ENCODE measurements around the gene TLE5.

- TF ChIP-seq USF2 (IDR thresholded peaks at IDR 0.05) (no peak), RFX5 (IDR thresholded peaks at IDR 0.05) (no peak), RAD21 (conservative IDR thresholded peaks at IDR 0.05 in 1 of 2, IDR thresholded peaks at IDR 0.05 in 1 of 2) (no peak), ZC3H11A (IDR thresholded peaks at IDR 0.05) (no peak), ZFP36 (IDR thresholded peaks at IDR 0.05; ENCODE audit: borderline replicate concordance, partially characterized antibody) (no peak), RCOR1 (IDR thresholded peaks at IDR 0.05; ENCODE audit: low read depth, low read length) (no peak)
- TF ChIP-seq, protein P1, sequence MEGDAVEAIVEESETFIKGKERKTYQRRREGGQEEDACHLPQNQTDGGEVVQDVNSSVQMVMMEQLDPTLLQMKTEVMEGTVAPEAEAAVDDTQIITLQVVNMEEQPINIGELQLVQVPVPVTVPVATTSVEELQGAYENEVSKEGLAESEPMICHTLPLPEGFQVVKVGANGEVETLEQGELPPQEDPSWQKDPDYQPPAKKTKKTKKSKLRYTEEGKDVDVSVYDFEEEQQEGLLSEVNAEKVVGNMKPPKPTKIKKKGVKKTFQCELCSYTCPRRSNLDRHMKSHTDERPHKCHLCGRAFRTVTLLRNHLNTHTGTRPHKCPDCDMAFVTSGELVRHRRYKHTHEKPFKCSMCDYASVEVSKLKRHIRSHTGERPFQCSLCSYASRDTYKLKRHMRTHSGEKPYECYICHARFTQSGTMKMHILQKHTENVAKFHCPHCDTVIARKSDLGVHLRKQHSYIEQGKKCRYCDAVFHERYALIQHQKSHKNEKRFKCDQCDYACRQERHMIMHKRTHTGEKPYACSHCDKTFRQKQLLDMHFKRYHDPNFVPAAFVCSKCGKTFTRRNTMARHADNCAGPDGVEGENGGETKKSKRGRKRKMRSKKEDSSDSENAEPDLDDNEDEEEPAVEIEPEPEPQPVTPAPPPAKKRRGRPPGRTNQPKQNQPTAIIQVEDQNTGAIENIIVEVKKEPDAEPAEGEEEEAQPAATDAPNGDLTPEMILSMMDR (IDR thresholded peaks at IDR 0.05), result no peak
These were observed 5.8 kb upstream of the TLE5 start for GRCh38 chr19:3068071-3068470.
